Activated T-cell treated with anti-CD3 and anti-CD28 coated beads, Interleukin-2, amount 50 U/mL, for 48 hours (primary cell): ENCODE measurements around the gene DOCK11.

Source experiments
- DNase-seq, 2 experiments: peaks; one replicate each; pipeline ENCODE4 v3.0.0-alpha.2; 2020

The DOCK11 gene

GRCh38 chrX:118534716-118535493 lies 39.3 kb downstream of the DOCK11 start:
- no peak for DNase-seq

GRCh38 chrX:118536204-118536603 lies 40.6 kb downstream of the DOCK11 start:
- DNase-seq = no peak

- peak in 1 of 2 experiments; percentile 43 for DNase-seq
These were observed 41.3 kb downstream of the DOCK11 start for GRCh38 chrX:118536687-118537461.

- DNase-seq = no peak
These were observed 42.8 kb downstream of the DOCK11 start for GRCh38 chrX:118538386-118538785.

- DNase-seq = no peak
These were observed 44.7 kb downstream of the DOCK11 start for GRCh38 chrX:118540342-118540741.

GRCh38 chrX:118541482-118541881 lies 45.9 kb downstream of the DOCK11 start:
- DNase-seq = no peak

- DNase-seq = no peak
These were observed 49.9 kb downstream of the DOCK11 start for GRCh38 chrX:118545510-118545909.

- DNase-seq = no peak
These were observed 53.2 kb downstream of the DOCK11 start for GRCh38 chrX:118548841-118549240.

GRCh38 chrX:118550792-118551191 lies 55.2 kb downstream of the DOCK11 start:
- no peak for DNase-seq

- no peak for DNase-seq
These were observed 55.8 kb downstream of the DOCK11 start for GRCh38 chrX:118551426-118551825.

GRCh38 chrX:118552121-118552900 lies 56.7 kb downstream of the DOCK11 start:
- DNase-seq = no peak

- DNase-seq = no peak
These were observed 57.6 kb downstream of the DOCK11 start for GRCh38 chrX:118553042-118553710.

GRCh38 chrX:118554511-118554910 lies 58.9 kb downstream of the DOCK11 start:
- DNase-seq = no peak

- DNase-seq = no peak
These were observed 63.3 kb downstream of the DOCK11 start for GRCh38 chrX:118558926-118559325.

GRCh38 chrX:118560489-118560888 lies 64.9 kb downstream of the DOCK11 start:
- no peak for DNase-seq

GRCh38 chrX:118562582-118563164 lies 67.1 kb downstream of the DOCK11 start:
- no peak for DNase-seq

GRCh38 chrX:118564498-118564897 lies 68.9 kb downstream of the DOCK11 start:
- no peak for DNase-seq

GRCh38 chrX:118565853-118566252 lies 70.2 kb downstream of the DOCK11 start:
- DNase-seq = no peak

- DNase-seq = no peak
These were observed 70.7 kb downstream of the DOCK11 start for GRCh38 chrX:118566359-118566758.

GRCh38 chrX:118569676-118570075 lies 74.1 kb downstream of the DOCK11 start:
- DNase-seq = peak in 1 of 2 experiments; percentile 22

GRCh38 chrX:118570209-118570608 lies 74.6 kb downstream of the DOCK11 start:
- no peak for DNase-seq

- DNase-seq = no peak
These were observed 76.2 kb downstream of the DOCK11 start for GRCh38 chrX:118571836-118572235.
